ENCODE results near the gene TMCC1. TPM values are rescaled to one million over a fixed set of nuclear protein-coding genes. Genes with fewer than 3 reads are reported as not detected.

Gene TMCC1
- total and polyA plus RNA-seq, 10 of the 15 experiments (the other 5 are each of a cell fraction or from before 2014, with no cell fraction given): 2.3 to 21.1 (median 8.4) TPM

DNA sequence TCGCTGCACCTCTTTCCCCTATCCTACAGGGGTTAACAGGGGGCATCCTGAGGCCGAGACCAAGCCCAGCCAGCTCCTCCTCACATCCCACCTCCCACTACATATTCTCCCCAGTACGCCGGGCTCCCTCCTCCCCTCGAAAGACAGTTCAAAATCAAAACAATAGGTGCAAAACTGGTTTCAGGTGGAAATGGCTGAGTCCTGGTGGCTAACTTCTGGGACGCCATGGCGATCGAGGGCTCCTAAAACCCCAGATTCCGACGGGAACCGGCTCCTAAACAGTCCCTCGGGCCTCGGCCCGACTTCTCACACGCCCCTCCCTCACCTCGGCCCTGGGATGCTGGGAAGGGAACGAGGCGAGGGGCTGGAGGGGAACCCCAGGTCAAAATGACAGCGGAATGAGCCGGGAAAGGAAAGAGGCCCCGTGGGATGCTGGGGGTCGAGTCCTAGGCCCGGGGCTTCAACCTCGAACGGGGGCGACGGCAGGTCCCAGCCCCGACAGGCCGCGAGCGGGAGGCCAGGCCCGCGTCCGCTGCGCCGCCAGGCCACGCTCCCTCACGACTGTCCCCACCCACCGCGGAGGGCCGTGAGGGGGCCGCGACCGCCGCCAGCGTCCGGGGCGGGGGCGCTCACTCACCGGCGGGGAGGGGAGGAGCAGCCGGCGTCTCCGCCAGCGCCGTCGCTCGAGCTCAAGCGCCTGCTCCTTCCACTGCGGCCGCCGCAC lies 492 bp downstream of the TMCC1 start (continued):
- TF ChIP-seq, protein P1, sequence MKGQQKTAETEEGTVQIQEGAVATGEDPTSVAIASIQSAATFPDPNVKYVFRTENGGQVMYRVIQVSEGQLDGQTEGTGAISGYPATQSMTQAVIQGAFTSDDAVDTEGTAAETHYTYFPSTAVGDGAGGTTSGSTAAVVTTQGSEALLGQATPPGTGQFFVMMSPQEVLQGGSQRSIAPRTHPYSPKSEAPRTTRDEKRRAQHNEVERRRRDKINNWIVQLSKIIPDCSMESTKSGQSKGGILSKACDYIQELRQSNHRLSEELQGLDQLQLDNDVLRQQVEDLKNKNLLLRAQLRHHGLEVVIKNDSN (IDR thresholded peaks at IDR 0.05; ENCODE audit: borderline replicate concordance, extremely low read length, insufficient read depth, low read depth, low read length): no peak
- TF ChIP-seq, protein P2, sequence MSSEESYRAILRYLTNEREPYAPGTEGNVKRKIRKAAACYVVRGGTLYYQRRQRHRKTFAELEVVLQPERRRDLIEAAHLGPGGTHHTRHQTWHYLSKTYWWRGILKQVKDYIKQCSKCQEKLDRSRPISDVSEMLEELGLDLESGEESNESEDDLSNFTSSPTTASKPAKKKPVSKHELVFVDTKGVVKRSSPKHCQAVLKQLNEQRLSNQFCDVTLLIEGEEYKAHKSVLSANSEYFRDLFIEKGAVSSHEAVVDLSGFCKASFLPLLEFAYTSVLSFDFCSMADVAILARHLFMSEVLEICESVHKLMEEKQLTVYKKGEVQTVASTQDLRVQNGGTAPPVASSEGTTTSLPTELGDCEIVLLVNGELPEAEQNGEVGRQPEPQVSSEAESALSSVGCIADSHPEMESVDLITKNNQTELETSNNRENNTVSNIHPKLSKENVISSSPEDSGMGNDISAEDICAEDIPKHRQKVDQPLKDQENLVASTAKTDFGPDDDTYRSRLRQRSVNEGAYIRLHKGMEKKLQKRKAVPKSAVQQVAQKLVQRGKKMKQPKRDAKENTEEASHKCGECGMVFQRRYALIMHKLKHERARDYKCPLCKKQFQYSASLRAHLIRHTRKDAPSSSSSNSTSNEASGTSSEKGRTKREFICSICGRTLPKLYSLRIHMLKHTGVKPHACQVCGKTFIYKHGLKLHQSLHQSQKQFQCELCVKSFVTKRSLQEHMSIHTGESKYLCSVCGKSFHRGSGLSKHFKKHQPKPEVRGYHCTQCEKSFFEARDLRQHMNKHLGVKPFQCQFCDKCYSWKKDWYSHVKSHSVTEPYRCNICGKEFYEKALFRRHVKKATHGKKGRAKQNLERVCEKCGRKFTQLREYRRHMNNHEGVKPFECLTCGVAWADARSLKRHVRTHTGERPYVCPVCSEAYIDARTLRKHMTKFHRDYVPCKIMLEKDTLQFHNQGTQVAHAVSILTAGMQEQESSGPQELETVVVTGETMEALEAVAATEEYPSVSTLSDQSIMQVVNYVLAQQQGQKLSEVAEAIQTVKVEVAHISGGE (CRISPR knock-in tag; IDR thresholded peaks at IDR 0.05): no peak
- TF ChIP-seq, protein P3, sequence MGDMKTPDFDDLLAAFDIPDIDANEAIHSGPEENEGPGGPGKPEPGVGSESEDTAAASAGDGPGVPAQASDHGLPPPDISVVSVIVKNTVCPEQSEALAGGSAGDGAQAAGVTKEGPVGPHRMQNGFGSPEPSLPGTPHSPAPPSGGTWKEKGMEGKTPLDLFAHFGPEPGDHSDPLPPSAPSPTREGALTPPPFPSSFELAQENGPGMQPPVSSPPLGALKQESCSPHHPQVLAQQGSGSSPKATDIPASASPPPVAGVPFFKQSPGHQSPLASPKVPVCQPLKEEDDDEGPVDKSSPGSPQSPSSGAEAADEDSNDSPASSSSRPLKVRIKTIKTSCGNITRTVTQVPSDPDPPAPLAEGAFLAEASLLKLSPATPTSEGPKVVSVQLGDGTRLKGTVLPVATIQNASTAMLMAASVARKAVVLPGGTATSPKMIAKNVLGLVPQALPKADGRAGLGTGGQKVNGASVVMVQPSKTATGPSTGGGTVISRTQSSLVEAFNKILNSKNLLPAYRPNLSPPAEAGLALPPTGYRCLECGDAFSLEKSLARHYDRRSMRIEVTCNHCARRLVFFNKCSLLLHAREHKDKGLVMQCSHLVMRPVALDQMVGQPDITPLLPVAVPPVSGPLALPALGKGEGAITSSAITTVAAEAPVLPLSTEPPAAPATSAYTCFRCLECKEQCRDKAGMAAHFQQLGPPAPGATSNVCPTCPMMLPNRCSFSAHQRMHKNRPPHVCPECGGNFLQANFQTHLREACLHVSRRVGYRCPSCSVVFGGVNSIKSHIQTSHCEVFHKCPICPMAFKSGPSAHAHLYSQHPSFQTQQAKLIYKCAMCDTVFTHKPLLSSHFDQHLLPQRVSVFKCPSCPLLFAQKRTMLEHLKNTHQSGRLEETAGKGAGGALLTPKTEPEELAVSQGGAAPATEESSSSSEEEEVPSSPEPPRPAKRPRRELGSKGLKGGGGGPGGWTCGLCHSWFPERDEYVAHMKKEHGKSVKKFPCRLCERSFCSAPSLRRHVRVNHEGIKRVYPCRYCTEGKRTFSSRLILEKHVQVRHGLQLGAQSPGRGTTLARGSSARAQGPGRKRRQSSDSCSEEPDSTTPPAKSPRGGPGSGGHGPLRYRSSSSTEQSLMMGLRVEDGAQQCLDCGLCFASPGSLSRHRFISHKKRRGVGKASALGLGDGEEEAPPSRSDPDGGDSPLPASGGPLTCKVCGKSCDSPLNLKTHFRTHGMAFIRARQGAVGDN (IDR thresholded peaks at IDR 0.05): 0 out of 2 replicates have a peak, but pooled peaks have one; percentile 48
- TF ChIP-seq DPF2 (IDR thresholded peaks at IDR 0.05): peak; percentile 80
- no peak for TF ChIP-seq FOXM1 (IDR thresholded peaks at IDR 0.05; ENCODE audit: low read depth, low read length)
- no peak for TF ChIP-seq BHLHE40 (IDR thresholded peaks at IDR 0.05; ENCODE audit: borderline replicate concordance in 1 of 2, low read depth in 2 of 2, low read length in 1 of 2)
- no peak for TF ChIP-seq SUPT20H (IDR thresholded peaks at IDR 0.05; ENCODE audit: borderline replicate concordance, control insufficient read depth, low read depth, low read length)
- TF ChIP-seq, protein P4, sequence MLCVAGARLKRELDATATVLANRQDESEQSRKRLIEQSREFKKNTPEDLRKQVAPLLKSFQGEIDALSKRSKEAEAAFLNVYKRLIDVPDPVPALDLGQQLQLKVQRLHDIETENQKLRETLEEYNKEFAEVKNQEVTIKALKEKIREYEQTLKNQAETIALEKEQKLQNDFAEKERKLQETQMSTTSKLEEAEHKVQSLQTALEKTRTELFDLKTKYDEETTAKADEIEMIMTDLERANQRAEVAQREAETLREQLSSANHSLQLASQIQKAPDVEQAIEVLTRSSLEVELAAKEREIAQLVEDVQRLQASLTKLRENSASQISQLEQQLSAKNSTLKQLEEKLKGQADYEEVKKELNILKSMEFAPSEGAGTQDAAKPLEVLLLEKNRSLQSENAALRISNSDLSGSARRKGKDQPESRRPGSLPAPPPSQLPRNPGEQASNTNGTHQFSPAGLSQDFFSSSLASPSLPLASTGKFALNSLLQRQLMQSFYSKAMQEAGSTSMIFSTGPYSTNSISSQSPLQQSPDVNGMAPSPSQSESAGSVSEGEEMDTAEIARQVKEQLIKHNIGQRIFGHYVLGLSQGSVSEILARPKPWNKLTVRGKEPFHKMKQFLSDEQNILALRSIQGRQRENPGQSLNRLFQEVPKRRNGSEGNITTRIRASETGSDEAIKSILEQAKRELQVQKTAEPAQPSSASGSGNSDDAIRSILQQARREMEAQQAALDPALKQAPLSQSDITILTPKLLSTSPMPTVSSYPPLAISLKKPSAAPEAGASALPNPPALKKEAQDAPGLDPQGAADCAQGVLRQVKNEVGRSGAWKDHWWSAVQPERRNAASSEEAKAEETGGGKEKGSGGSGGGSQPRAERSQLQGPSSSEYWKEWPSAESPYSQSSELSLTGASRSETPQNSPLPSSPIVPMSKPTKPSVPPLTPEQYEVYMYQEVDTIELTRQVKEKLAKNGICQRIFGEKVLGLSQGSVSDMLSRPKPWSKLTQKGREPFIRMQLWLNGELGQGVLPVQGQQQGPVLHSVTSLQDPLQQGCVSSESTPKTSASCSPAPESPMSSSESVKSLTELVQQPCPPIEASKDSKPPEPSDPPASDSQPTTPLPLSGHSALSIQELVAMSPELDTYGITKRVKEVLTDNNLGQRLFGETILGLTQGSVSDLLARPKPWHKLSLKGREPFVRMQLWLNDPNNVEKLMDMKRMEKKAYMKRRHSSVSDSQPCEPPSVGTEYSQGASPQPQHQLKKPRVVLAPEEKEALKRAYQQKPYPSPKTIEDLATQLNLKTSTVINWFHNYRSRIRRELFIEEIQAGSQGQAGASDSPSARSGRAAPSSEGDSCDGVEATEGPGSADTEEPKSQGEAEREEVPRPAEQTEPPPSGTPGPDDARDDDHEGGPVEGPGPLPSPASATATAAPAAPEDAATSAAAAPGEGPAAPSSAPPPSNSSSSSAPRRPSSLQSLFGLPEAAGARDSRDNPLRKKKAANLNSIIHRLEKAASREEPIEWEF (IDR thresholded peaks at IDR 0.05; ENCODE audit: insufficient replicate concordance, low read depth, low read length): no peak
- TF ChIP-seq, protein P5, sequence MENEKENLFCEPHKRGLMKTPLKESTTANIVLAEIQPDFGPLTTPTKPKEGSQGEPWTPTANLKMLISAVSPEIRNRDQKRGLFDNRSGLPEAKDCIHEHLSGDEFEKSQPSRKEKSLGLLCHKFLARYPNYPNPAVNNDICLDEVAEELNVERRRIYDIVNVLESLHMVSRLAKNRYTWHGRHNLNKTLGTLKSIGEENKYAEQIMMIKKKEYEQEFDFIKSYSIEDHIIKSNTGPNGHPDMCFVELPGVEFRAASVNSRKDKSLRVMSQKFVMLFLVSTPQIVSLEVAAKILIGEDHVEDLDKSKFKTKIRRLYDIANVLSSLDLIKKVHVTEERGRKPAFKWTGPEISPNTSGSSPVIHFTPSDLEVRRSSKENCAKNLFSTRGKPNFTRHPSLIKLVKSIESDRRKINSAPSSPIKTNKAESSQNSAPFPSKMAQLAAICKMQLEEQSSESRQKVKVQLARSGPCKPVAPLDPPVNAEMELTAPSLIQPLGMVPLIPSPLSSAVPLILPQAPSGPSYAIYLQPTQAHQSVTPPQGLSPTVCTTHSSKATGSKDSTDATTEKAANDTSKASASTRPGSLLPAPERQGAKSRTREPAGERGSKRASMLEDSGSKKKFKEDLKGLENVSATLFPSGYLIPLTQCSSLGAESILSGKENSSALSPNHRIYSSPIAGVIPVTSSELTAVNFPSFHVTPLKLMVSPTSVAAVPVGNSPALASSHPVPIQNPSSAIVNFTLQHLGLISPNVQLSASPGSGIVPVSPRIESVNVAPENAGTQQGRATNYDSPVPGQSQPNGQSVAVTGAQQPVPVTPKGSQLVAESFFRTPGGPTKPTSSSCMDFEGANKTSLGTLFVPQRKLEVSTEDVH (IDR thresholded peaks at IDR 0.05; ENCODE audit: low read depth, partially characterized antibody): no peak
- TF ChIP-seq POLR2A (IDR thresholded peaks at IDR 0.05; ENCODE audit: low read depth, low read length): peak; percentile 79

Data from GM12878 (cell line).